Epithelial cell of prostate (primary cell): Measurements from ENCODE around the gene HRC.
"Not testable (repeated sequence)": the region's sequence is repeated elsewhere in the genome, so short reads cannot be mapped to it uniquely, and the experiment has no call there.

Experiments
- DNase-seq: peaks from one replicate; pipeline ENCODE4 v3.0.0-alpha.2; 2011; ENCODE audit warnings: low read depth, low spot score
- H3K27ac ChIP-seq: fragments of 450-650 bp; 2 replicates; pipeline ENCODE4 v1.5.1; 2017; ENCODE audit warnings: mild to moderate bottlenecking

The HRC gene

DNA sequence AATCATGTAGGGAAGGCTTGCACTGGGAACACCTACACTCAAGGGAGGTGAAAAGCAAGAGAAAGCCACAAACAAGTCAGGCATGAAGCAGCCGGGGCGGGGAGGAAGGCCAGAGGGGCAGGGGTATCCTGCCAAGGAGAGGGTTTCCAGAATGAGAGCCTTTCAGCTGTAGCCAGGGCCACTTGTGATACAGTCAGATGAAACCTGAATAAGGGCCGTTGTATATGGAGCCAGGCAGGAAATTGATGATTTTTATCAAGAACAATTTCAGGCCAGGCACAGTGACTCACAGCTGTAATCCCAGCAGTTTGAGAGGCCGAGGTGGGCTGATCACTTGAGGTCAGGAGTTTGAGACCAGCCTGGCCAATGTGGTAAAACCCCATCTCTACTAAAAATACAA is 6.8 kb upstream of the HRC start:
- H3K27ac ChIP-seq: no peak overlapping the region

DNA sequence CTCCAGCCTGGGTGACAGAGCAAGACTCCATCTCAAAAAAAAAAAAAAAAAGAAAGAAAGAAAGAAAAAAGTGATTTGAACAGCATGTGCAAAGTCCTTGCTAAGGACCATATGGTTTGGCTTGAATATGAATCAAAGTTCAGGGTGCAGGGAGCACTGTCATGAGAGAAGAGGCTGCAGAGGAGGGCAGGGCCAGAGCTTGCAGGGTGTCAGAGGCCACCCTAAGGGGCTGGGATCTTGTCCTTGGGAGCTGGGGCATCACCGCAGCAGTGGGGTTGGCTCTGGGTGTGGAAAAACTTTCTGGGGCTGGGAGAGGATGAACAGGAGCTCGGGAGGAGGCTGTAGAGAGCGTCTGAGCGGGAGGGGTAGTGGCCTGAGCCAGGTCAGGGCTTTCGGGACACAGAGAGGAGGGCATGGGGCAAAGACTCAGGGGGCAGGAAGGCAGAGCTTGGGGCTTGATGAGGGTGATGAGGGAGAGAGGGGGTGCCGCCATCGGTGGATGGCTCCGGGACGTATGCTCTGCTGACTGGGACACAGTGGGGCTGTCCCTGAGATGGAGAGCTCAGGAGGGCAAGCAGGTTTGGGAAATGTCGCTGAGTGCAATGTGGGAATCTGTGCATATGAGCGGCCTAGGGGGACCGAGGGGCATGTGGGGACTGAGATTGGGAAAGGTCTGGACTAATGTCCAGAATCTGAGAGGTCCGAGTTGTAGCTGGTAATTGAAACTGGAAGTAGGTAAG is 5.4 kb upstream of the HRC start:
- H3K27ac ChIP-seq: no peak overlapping the region
- DNase-seq: no peak

More for the DNA sequence above, 6.8 kb upstream of the HRC start:
- no peak for DNase-seq

DNA sequence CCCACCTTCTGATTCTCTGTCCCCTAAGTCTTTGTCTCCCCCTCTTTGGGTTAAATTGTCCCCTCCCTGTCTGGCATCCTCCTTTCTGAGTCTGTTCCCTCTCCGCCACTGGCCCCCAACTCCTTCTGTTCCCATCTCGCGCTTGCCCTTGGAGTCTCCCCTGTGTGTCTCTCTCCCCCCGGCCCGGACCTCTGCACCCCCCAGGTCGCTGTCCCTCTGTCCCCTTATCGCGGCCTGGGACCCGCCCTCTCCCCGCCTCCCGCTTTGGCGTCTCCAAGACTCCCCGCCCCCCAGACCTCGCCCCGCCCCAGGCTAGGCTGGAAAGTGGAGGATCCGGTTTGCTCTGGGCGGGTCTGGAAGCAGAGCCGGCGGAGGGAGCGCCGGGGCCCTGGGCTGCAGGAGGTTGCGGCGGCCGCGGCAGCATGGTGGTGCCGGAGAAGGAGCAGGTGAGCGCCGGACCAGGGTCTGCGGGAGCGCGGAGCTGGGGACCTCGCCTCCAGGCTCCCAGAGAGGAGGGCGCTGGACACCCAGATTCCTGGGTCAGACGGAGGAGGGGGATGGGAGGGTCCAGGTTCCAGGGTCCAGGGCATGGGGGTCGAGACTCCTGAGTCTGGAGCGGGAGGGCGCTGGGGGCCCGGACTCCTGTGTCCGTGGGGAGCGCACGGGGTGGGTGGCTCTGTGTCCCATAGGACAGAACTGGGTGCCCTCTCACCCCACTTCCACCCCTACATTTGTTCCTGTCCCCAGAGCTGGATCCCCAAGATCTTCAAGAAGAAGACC is 2.4 kb upstream of the HRC start, which contains the start of gene TRPM4:
Gene TRPM4 (plus strand): TSS at position 348 of the 780 bp plus-strand sequence. CDS start 75 bp downstream, at position 423.
- H3K27ac ChIP-seq: peak within 1 kb of the TSS; percentile 69
- no peak for DNase-seq

DNA sequence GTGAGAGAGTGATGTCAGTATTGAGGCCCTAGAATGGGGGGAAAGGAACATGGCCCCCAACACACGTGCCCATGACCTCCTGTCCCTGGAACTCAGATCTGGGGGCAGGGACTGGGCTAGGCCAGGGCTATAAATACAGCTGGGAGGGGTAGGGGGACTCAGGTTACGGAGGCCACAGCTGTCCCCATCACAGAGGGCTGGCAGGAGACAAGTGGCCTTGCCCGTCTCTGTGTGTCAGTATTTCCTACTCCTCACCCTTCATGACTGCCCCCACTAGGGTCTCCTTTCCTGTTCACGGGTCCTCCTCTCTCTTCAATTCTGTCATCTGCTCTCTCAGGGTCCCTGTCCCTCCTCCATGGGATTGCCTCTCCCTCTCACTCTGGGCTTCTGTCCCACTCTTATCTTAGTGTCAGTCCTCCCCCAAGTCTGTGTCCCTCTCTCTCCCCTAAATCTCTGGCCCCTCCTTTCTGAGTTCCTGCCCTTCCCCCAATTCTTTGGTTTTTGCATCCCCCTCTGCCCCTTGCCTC is 687 bp upstream of the HRC start:
- H3K27ac ChIP-seq: no peak overlapping the region
- DNase-seq: no peak

DNA sequence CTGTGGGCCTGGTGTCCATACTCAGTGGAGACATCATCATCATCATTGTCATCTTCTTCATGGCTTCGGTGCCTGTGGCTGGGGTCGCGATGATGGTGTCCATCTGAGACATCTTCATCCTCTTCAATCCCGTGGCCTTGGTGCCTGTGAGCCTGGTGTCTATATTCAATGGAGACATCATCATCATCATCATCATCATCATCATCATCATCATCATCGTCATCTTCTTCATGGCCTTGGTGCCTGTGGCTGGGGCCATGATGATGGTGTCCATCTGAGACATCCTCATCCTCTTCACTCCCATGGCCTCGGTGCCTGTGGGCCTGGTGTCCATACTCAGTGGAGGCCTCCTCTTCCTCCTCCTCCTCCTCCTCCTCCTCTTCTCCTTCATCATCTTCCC is 917 bp downstream of the HRC start:
- no peak overlapping the region for H3K27ac ChIP-seq
- DNase-seq: no peak

DNA sequence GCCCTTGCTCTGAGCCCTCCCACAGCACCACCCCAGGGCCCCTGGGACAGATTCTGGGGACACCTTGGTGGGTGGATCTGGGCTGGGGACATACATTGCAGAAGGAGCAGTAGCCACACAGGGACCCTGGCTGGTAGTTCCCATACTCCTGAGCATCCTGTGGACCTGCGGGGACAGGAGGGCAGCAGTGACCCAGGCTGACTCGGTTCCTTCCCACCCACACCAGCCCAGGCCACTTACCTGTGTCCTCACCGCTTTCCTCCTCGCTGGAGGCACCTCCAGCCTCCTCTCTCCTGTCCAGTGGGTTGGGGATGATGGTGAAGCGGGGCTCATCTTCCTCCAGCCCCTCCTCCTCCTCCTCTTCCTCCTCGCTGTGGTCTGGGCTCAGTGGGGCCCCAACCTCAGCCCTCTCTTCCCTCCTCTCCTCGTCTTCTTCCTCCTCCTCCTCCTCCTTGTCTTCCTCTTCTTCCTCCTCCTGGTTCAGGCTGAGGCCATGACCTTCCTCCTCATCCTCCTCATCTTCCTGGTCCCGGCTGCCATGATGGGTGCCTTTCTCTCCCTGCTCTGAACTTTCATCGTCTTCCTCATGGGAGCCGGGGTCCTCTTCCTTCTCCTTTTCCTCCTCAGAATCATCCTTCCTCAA is 1.9 kb downstream of the HRC start:
- H3K27ac ChIP-seq: no peak overlapping the region
- no peak for DNase-seq

DNA sequence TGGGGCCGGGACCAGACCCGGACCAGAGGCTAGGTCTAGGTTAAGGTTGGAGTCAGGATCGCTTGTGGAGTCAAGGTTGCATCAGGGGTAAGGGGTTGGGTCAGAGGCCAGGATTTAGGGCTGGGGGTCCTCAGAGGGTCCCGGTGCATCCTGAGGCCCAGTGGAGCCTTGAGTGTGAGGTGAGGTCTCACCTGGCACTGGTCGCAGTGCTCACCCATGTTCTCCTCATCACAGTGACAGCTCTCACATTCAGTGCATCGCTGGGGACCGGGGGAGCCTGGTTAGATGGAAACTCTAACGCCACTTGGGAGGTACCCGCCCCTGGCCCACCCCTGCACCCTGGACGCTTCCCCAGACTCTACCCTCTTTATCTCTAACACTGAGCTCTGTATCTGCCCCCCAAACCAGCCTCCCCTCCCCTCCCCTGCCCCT is 3.1 kb downstream of the HRC start:
- no peak overlapping the region for H3K27ac ChIP-seq
- DNase-seq: no peak

DNA sequence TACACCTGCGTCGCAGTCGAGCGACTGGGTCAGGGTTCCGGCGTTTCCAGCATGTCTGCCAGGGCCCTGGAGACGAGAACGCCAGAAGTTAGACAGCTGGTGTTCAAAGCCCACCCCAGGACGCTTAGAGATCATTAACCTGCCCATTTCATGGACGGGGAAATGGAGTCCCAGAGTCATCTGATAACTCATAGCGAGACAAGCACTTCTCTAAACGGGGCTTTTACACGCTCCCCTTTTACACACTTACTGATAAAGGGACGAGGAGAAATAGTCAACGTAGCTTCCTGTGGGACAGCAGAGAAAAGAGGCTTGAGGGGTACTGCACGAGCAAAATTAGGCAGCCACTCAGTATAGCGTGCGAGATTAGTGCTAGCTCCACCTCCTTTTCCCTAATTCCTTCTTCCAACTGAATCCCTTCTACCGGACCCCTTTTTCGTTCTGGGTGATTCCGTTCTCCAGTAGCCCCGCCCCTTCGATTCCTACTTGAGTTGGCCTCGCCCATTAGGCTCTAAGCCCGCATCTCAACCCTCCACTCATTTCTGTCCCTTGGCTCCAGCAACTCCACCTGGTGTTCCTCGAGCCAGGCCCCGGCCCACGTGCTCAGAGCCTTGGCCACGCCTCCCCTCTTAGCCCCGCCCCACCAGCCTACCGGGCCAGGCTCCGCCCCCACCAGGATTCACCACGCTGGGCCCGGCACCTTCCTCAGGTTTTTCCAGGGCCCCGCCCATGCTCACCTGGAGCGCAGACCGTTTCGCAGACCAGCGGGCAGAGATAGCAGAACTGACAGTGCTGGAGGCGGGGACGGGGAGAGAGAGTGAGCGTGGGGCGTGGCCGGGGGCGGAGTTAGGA is 3.7 kb downstream of the HRC start:
- no peak overlapping the region for H3K27ac ChIP-seq
- no peak for DNase-seq

DNA sequence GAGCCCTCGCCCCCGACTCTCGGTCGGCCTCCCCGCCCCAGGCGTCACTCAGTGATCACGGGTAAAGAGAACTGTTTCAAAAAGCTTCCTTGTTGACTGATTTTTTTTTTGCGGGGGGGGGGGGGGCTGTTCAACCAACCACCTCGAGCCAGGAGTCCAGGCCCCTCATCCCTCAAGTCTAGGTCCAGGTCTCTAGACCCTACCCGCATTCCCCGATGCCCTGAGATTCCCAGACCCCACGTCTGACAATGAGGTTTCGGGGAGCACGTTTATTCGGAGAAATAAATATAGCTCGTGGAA is 4.3 kb downstream of the HRC start:
- H3K27ac ChIP-seq: no peak overlapping the region
- DNase-seq: no peak

DNA sequence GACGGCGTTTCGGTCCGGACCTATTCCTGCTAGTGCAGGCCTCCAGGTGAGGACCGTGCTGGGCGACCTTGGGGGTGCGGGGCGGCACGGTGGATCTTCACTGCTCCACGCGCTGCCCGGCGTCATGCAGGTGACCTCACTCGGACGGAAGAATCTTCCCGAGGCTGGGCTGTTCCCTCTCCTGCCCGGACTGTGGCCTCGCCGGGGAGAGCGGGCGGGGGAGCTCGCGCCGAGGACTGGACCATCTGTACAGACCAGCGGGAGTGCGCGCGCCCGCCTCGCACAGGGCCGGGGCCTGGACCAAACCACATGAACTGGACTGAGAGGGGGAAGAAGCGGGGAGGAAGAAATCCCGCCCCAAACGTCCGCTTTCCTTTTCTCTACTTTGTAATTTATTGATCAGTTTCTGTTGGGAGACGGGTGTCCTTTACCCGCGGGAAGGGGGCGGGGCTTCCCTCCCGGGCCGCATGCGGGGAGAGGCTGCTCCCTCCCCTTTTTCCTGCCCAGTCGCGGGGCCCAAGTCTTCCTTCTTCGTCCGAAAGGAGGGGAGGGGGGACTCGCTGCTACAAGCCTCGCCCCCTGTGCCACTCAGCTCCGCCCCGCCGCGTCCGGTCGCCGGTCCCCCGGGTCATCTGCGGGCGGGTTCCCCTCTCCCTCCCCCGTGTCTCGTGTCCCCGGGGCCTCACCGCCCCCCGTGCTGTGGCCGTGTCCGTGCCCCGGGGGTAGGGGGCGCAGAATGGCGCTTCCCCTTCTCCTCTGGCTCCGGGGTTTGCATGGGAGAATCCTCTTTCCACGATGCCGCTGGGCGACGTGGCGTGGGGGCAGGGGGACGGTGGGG is 4.9 kb downstream of the HRC start:
- DNase-seq: no peak
- H3K27ac ChIP-seq: peak overlapping the region; percentile 31

DNA sequence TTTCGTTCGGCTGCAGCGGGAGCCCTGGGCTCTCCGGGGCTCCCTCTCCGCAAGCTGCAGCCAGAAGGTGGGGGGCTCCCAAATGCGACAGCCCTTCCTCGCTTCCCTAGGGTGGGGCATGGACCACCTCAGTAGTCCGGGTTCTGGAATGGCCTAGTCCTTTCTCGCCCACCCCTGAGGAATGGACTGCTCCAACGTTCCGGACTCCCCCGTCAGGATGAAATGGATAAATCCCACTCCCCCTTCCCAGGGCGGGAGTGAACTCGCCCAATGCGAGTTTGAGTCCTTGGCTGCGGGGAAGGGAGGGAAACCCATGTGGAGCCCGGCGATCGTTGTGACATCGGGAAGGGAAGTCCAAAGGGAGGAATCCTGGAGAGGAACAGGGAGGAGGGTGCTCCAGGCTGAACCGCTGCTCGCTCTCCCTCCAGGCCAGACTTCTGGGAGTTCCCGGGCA is 5.5 kb downstream of the HRC start:
- H3K27ac ChIP-seq: peak overlapping the region; percentile 31
- no peak for DNase-seq

DNA sequence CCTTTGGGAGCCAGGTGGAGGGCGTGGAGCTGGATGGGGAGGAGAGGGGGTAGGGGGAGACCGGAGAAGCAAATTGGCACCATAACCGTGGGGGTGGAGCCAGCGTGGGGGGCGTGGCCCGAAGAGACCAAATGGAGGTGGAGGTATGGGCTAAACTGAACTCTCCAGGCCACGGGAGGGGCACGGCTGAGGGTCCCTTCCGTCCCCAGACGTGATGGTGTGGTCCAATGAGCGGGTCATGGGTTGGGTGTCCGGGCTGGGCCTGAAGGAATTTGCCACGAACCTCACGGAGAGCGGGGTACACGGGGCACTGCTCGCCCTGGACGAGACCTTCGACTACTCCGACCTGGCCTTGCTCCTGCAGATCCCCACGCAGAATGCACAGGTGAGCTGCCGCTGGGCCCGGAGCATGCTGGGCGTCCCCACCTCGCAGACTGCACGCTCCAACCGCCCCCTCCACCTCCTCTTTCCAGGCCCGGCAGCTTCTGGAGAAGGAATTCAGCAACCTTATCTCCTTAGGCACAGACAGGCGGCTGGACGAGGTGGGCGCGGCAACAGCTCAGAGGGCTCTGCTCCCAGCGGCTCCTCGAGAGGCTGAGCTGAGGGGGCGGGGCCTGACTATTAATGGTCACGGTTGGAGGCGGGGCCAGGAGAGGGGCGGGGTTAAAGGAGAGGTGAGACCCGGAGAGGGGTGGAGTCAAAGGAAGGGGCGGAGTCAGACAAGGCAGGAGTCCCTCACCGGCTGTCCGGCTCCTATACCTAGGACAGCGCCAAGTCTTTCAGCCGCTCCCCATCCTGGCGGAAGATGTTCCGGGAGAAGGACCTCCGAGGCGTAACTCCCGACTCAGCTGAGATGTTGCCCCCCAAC is 6.2 kb downstream of the HRC start:
- H3K27ac ChIP-seq: peak overlapping the region; percentile 31
- no peak for DNase-seq

DNA sequence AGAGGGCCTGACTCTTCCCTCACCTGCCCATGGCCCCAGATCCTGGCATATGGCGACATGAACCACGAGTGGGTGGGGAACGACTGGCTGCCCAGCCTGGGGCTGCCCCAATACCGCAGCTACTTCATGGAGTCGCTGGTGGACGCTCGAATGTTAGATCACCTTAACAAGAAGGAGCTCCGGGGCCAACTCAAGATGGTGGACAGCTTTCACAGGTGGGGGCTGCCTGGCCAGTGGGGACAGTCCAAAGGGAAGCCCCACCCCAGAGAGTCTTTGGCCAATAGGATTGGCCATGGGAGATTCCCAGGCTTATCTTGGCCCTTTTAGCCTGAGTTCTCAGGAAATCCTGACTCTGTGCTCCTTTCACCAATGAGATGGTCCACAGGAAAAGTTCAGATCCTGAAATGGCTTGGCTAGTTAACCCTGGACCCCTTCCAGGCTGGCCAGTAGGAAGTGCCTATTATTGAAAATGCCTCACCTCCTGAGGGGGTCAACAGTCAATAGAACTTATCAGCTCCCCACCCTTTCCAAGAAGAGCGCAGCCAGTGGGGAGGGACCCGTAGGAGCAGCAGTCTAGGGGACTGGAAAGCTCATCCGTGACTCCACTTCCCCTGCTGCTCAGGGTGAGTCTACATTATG is 7.0 kb downstream of the HRC start:
- H3K27ac ChIP-seq: no peak overlapping the region
- DNase-seq: no peak

DNA sequence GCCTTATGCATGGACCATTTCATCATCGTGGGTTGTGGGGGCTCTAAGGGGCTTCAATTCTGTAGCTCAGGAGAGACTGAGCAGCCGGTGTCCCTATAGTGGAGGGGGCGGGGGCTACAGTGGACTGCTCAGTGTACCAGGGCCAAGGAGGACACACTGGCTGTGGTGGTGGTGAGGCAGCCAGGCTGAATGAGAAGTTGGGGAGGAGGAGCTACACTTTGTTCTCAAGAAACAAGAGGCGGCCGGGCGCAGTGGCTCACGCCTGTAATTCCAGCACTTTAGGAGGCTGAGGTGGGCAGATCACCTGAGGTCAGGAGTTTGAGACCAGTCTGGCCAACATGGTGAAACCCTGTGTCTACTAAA is 8.8 kb downstream of the HRC start:
- not testable (repeated sequence) for DNase-seq, H3K27ac ChIP-seq

DNA sequence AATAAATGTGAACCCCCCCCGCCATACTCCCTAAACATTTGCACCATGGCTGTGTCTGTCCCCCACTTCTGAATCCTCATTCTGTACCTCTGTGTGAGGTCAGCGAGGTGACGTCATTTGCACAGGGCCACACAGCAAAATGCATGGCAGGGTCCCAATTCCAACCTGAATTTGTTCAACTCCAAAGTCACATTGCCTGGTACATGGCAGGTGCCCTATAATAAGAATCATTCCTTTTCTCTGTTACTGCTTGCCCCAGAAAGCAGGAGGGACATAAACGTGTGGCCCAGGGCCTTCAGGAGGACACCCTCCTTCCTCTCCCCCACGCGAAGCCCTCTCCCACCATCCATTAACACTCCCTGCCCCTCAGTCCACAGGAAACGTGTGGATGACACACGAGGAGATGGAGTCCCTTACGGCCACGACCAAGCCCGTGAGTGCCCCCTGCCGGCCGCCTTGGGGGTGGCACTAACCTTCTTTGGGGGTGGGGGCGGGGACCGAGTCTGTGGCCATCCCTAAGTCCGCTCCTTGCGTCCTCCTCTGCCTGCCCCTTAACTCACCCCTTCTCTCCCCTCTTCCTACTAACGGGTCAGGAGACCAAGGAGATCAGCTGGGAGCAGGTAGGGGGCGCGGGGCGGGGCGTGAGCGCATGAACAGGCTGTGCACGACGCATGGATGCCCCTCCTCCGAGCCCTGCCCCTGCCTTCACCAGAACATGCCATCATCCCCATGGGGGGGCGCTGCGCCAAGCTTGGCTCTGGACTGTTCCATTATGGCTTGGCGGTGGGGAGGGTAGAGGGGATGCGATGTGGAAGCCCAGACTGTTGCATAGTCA is 9.4 kb downstream of the HRC start:
- H3K27ac ChIP-seq: no peak overlapping the region
- no peak for DNase-seq

DNA sequence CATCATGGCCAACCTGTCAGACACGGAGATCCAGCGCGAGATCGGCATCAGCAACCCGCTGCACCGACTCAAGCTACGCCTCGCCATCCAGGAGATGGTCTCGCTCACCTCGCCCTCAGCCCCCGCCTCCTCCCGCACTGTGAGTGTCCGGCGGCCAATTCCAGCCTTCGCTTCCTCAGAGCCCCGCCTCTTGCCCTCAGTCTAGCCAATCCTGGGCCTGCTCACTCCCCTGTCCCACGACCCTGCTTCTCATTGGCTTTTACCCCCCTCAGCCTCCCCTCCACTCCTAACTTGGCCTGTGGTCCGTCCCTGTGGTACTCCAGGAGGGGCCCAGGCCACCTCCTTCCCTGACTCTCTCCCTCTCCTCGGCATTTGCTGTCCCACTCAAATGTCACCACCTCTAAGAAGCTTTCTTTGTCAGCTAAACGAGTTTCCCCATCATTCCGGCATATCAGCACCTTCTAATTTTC is 12.3 kb downstream of the HRC start:
- H3K27ac ChIP-seq: no peak overlapping the region
- DNase-seq: no peak

DNA sequence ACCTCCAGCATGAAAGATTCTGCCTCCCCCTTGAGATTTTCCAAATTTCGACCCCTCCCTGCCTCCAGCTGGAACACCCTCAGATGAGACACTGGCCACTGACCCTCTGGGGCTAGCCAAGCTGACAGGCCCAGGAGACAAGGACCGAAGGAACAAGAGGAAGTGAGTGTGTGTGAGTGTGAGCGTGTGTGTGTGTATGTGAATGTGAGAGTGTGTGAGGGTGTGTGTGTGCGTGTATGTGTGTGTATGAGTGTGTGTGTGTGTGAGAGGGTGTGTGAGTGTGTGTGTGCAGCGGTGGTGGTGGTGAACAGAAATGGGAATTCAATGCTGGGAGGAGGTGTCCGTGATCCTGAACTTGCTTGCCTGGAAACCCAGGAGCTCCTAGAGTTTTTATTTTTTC is 13.8 kb downstream of the HRC start:
- no peak for DNase-seq
- no peak overlapping the region for H3K27ac ChIP-seq
